Embryonic facial prominence (tissue), 1 donor: ENCODE results near the gene SLC6A2.

Experiments
- DNase-seq: peaks from one replicate; pipeline ENCODE4 v3.0.0-alpha.2; 2016; ENCODE audit errors: extremely low spot score

SLC6A2 gene

GRCh38 chr16:55671974-55672280 lies 16.1 kb downstream of the SLC6A2 start:
- DNase-seq, result no peak

- no peak for DNase-seq
These were observed 16.7 kb downstream of the SLC6A2 start for GRCh38 chr16:55672471-55672870.

- DNase-seq, result no peak
These were observed 22.5 kb downstream of the SLC6A2 start for GRCh38 chr16:55678161-55678821.

GRCh38 chr16:55682086-55682485 lies 26.3 kb downstream of the SLC6A2 start:
- DNase-seq, result no peak

GRCh38 chr16:55685973-55686372 lies 30.2 kb downstream of the SLC6A2 start:
- DNase-seq, result no peak

GRCh38 chr16:55686671-55687070 lies 30.9 kb downstream of the SLC6A2 start:
- no peak for DNase-seq

GRCh38 chr16:55687802-55688201 lies 32.0 kb downstream of the SLC6A2 start:
- no peak for DNase-seq

GRCh38 chr16:55690841-55691240 lies 35.1 kb downstream of the SLC6A2 start:
- no peak for DNase-seq

GRCh38 chr16:55691771-55692170 lies 36.0 kb downstream of the SLC6A2 start:
- no peak for DNase-seq

GRCh38 chr16:55695595-55695994 lies 39.8 kb downstream of the SLC6A2 start:
- DNase-seq, result no peak

GRCh38 chr16:55697867-55698266 lies 42.1 kb downstream of the SLC6A2 start:
- DNase-seq, result no peak

- no peak for DNase-seq
These were observed 42.5 kb downstream of the SLC6A2 start for GRCh38 chr16:55698331-55698730.

GRCh38 chr16:55698946-55699345 lies 43.2 kb downstream of the SLC6A2 start:
- no peak for DNase-seq

- DNase-seq, result no peak
These were observed 43.8 kb downstream of the SLC6A2 start for GRCh38 chr16:55699616-55700015.

- DNase-seq, result no peak
These were observed 44.3 kb downstream of the SLC6A2 start for GRCh38 chr16:55700067-55700466.

GRCh38 chr16:55700961-55701360 lies 45.2 kb downstream of the SLC6A2 start:
- DNase-seq, result no peak

- no peak for DNase-seq
These were observed 45.9 kb downstream of the SLC6A2 start for GRCh38 chr16:55701442-55702319.

GRCh38 chr16:55703003-55704001 lies 47.5 kb downstream of the SLC6A2 start:
- DNase-seq, result peak; percentile 75

GRCh38 chr16:55706739-55707384 lies 51.1 kb downstream of the SLC6A2 start:
- no peak for DNase-seq

GRCh38 chr16:55709801-55710200 lies 54.0 kb downstream of the SLC6A2 start:
- DNase-seq, result no peak

GRCh38 chr16:55710466-55710865 lies 54.7 kb downstream of the SLC6A2 start:
- DNase-seq, result no peak
